GM18507 (cell line): Measurements from ENCODE around the gene INSRR.

Experiments
- DNase-seq: peaks from one replicate; pipeline ENCODE4 v3.0.0; 2011; ENCODE audit warnings: low read depth; ENCODE audit not compliant: insufficient read length; ENCODE audit errors: extremely low spot score
- FAIRE-seq: peaks from 2 replicates; lab custom pipeline; 2011; peaks lifted over from hg19 to GRCh38; lab: Jason Lieb, UNC

Gene INSRR

GRCh38 chr1:156857532-156857931 is 1.4 kb downstream of the INSRR start:
- DNase-seq (no peak), FAIRE-seq (no peak)

GRCh38 chr1:156856282-156856785 is 2.6 kb downstream of the INSRR start:
- no peak for DNase-seq
- FAIRE-seq, result no peak

GRCh38 chr1:156854634-156855033 is 4.3 kb downstream of the INSRR start:
- FAIRE-seq, result no peak
- DNase-seq, result no peak

- DNase-seq (no peak), FAIRE-seq (no peak)
These were observed 5.2 kb downstream of the INSRR start for GRCh38 chr1:156853761-156854160.

- DNase-seq, result no peak
- FAIRE-seq, result no peak
These were observed 6.5 kb downstream of the INSRR start for GRCh38 chr1:156852418-156852874.

- FAIRE-seq (no peak), DNase-seq (no peak)
These were observed 7.0 kb downstream of the INSRR start for GRCh38 chr1:156851779-156852417.

- no peak for DNase-seq
- FAIRE-seq, result no peak
These were observed 9.8 kb downstream of the INSRR start for GRCh38 chr1:156849151-156849496.

GRCh38 chr1:156848461-156849150 is 10.3 kb downstream of the INSRR start:
- DNase-seq, result no peak
- FAIRE-seq, result no peak

GRCh38 chr1:156847591-156848460 is 11.1 kb downstream of the INSRR start:
- DNase-seq (no peak), FAIRE-seq (no peak)

GRCh38 chr1:156846643-156847042 is 12.3 kb downstream of the INSRR start:
- FAIRE-seq (no peak), DNase-seq (no peak)

- FAIRE-seq, result no peak
- no peak for DNase-seq
These were observed 12.9 kb downstream of the INSRR start for GRCh38 chr1:156845953-156846545.

GRCh38 chr1:156845055-156845952 is 13.6 kb downstream of the INSRR start:
- DNase-seq, result no peak
- FAIRE-seq, result no peak

- DNase-seq (no peak), FAIRE-seq (no peak)
These were observed 14.3 kb downstream of the INSRR start for GRCh38 chr1:156844638-156845037.

GRCh38 chr1:156844102-156844501 is 14.8 kb downstream of the INSRR start:
- FAIRE-seq (no peak), DNase-seq (no peak)

- FAIRE-seq (no peak), DNase-seq (no peak)
These were observed 16.2 kb downstream of the INSRR start for GRCh38 chr1:156842618-156843300.

- DNase-seq, result no peak
- FAIRE-seq, result no peak
These were observed 17.5 kb downstream of the INSRR start for GRCh38 chr1:156841295-156841855.

- FAIRE-seq (no peak), DNase-seq (no peak)
These were observed 18.0 kb downstream of the INSRR start for GRCh38 chr1:156840898-156841279.
